HG02610 (cell line): ENCODE measurements around the gene FLCN.
"Not testable (repeated sequence)": the region's sequence is repeated elsewhere in the genome, so short reads cannot be mapped to it uniquely, and the experiment has no call there.

ENCODE experiments used
- ATAC-seq: cut with Tn5 transposase; IDR thresholded peaks from one replicate; pipeline ENCODE4 v1.9.1; 2021; ENCODE audit warnings: mild to moderate bottlenecking, moderate library complexity; ENCODE audit not compliant: unreplicated experiment

FLCN gene

DNA sequence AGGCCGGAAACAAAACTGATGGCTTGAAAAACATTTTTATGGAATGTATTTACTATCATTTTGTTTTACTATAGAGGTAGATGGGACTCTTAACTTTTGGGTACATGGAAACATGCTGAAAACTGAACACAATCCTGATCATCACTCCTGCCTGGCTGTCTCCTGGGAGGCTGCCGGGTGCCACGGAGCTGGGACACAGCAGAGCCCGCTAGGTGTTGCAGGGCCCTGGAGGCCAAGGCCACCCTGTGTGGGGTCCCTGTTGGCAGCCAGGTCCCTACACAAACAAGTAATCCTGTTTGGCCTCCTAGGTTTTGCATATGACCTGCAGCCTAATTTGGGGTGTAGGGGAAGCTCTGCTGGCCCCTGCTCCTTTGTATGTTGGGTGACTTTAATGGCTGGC is 48.4 kb downstream of the FLCN start:
- no peak for ATAC-seq

DNA sequence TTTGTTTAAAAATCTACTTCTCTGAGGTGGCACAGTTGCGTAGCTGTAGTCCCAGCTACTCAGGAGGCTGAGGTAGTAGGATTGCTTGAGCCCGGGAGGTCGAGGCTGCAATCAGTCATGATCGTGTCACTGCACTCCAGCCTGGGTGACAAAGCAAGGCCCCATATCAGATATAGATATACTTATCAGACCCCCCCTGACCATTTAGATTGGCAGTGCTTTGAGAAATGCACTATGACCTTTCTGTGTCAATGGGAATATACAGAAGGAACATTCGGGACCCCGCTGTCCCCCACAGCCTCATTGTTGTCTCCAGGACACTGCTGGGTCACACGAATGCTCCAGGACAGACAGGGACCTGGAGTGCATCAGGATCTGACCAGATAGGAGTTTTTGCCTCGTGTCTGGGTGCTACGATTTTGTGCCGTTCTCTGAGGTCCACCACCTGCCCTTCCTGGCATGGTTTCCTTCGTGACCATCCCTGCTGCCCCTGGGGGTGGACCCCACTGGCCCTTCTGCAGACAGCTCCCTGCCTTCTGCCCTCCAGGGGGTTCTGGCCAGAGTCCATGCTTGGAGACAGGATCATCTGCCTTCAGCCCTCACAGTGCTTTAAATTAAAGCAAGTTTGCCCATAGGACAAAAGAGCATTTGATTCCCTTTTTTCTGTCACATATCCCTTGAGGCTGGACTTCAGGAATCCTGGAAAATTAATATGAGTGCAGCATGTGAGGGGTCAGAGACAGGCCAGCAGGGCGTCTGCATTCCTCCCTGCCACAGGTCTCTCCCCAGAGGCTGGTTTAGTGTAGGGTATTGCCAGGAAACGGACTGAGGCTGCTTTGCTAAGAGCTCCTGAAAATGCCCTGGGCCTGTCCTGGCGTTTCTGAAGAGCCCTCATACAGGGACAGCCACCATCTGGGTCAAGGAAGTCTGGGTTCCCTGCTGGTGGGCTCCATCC is 50.1 kb downstream of the FLCN start:
- no peak for ATAC-seq

DNA sequence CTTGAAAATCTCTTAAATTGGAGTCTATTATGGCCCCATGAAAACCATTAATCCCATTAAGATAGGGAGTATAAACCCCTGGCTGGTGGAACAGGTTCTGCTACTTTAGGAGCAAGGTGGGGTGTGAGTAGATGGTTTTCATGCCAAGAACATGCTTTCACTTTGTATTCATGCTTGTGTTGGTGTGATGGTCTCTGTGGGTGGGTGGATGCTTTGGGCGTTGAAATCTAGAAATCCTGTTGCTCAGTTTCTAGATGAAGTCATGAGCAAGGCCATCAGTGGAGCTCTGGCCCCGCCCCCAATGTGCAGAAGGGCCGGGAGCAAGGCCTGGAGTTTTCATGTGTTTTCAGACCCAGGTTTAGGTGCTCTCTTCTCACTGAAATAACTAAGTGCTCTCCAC is 50.9 kb downstream of the FLCN start:
- ATAC-seq, result no peak

DNA sequence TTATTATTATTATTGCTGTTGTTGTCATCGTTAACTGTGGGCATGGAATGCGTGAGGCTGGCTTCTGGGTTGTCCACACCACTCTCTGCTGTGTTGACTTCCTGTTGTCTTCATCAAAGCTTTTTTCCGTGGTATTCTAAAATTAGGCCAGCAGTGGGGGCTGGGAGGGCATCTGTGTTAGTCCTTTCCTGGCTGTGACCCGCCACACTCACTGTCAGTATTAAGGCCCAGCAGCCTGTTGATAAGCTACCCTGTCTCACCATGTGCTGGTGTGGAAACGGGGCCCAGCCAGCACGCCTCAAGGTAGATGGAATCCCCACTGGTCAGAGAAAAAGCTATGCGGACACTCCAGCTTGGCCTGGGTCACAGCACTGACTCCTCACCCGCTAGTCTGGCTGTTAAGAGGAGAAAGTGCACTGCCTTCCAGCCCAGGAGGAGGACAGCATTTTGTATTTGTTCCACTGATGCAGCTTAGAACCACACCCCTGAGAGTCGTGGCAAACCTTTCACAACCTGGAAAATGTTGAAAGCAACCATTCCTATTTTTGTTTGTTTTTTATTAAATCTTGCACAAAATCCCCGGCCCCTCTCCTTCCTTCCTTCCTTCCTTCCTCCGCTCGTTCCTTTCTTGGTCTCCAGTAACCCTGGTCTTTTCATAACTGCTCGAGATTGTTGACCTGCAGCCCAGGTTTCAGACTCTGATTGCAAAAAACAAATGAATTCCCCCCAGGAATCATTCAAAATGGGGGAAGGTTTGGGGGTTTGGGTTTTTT is 51.8 kb downstream of the FLCN start:
- ATAC-seq, result not testable (repeated sequence)

DNA sequence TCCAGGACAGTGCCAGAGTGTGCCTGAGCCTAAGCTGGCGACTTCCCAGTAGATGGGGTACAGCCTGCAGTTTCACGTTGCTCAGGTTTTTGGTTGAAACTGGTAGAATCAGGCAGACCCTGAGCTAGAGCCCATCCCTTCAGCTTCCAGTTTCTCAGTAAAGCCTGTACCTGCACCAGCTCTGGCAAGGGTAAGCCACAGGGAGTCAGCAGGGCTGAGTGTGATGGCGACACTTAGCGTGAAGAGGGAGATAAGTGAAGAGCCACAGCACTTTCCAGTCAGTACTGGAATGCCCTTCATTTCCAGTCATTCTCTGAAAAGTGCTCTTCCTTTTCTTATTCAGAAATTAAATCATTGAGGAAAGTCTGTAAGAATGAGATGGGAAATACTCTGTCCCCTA is 53.2 kb downstream of the FLCN start:
- no peak for ATAC-seq

DNA sequence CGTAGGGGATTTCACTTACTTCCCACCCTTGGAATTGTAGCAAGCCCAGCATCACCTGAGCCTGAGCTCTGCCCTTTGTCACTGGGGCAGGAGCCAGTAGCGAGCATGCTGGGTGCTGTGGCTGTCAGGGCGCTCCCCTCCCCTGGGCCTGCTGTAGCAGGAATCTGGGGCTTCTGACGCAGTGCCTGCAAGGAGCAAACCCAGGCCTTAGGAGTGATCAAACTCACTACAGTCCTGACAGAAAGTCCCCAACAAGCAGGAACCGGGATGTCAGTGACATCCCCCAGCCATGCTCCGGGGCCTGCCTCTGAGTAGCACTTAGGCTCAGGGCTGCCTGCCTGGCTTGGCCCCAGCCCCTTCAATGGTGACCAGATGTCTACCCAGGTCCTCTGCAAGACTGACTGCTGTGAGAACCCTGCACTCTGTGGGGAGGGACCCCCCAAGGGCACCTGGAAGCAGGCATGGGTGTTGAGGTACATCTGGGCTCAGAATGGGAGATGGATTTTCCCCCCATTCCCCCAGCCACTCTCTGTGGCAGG is 54.3 kb downstream of the FLCN start:
- ATAC-seq, result no peak

DNA sequence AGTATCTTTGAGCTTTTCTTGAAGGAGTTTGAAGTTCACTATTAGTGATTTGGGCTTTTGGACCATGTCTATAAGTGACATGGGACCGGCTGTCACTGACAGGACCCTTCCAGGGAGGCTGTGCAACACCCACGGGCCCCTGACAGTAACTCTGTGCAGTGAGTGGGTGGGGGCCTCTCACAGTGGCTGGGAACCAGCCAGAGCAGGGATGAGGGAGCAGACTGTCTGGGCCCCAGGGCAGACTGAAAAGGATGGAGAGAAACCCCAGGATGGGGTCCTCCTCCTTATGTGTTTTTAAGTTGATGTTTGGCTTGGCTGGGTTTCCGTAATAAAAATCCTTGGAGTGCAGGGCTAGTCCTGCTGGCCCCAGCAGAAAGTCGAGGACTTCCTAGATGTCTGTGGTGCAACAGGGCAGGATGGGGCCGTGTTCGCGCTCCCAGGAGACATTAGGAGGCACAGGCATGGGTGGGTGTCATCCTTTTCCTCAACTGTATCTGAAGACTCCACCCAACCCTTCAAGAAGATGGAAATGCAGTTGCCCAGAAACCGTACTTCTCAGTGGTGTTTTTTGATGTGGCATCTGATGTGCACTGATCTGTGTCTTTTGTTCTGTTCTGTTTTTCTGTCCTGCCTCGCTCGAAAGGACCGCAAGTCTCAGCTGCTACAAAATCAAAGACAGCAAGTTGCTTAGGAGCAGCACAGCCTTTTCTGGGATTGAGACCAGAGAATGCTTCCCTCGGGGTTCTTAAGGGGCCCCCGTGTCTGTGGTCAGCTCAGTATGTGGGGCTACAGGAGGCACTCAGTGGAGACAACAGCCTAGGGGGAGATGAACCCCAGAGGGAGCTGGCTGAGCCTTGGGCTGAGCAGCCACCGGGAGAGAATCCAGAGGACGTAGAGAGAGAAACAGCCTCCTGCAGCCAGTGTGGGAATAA is 55.0 kb downstream of the FLCN start:
- ATAC-seq, result peak; percentile 52

DNA sequence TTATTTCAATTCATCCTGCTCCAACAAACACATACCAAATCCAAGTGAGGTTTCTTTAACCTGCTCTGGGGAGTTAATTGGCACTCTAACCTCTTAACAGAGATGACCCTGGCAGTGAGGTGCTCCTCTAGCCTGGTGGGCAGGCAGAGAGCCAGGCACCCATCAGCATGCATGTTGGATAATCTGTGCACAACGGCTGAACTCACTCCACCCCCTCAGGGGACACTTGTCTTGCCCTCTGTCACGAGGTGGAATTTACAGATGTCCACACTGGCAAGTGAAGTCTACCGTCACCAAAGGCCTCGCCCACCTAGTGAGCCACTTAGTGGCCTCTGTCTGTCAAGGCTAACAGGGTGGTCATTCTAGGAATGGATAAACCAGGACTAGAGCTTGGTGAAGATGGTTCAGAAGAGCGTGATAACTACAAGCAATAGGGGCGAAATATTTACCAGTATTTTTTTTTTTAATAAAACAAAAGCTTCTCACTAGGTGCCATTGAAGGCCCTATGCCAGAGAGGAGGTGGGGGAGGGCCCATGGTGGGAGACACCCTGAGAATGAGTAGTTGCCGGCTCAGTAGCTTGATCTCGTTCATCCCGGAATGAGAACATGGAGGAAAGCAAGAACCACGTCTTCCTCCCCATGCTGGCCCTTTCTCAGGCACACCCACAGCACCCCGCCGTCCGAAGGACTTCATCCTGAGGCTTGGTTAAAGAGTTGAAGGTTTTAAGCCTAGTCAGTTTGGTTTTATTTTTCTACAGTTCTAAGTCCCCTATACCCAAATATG is 56.0 kb downstream of the FLCN start:
- ATAC-seq, result no peak

DNA sequence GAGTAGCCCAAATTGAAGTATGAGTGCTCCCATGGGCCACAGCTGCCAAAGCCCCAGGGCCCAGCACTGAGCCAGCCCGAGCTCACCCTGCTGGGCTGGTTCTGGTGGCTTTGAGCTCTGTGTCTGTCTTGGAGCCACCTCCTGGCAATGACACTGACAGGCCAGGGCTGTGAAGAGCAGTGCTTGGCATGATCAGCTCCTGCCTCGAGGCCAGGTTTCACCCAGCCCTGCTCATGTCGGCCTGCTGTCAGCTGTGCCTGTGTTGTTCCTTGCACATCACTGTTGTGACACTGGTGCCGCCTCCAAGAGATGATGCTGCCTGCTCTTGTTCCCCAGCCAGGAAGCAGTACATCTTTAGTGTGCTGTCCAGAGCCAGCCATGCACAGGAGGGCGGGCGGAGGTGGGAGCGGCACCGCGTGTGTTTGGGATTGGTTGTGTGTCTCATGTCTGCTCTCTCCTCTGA is 56.8 kb downstream of the FLCN start:
- no peak for ATAC-seq

DNA sequence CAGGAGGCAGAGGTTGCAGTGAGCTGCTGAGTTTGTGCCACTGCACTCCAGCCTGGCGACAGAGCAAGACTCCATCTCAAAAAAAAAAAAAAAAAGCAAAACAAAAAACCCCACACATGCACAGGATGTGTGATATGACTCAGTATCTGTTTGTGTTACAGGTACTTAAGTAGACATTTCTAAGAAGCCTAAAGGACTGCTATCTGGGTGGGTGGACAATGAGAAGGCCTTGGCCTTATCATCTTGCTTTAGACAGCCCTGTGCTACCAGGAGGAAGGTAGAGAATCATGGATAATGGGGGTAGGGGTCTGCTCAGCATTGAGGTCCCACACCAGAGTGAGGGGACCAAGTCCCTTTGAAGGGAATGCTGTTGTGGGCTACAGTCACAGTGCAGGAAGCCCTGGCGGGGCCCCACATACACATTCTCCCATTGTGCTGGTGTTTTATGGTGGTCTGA is 57.6 kb downstream of the FLCN start:
- ATAC-seq, result peak; percentile 58

DNA sequence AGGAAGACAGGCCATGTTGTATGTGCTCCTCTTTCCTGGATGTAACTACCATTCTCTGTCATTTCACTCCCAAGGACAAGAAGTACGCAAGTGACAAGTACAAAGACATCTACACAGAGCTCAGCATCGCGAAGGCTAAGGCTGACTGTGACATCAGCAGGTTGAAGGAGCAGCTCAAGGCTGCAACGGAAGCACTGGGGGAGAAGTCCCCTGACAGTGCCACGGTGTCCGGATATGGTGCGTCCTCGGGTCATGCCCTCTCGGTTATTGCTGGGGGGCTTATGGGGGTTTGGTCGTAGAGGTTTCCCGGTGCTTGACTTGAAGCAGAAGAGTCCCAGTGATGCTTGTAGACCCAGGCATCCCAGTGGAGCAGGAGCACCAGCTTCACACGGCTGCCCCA is 59.8 kb downstream of the FLCN start:
- no peak for ATAC-seq

DNA sequence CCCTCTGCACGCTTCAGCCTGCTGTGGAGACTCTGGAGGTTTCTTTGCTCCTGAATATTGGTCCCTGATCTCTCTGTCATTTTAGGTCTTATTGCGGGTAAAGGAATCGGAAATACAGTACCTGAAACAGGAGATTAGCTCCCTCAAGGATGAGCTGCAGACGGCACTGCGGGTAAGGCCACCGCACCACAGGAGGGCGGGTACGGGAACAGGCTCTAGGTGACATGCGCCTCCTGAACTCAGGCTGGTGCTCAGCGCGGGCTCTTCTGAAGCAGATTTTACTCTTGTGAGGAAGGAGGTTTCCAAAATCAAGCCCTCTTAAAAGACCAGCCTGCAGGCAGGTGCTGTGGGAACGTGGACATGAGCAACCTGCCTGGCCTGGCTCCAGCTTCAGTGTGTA is 60.6 kb downstream of the FLCN start:
- no peak for ATAC-seq

DNA sequence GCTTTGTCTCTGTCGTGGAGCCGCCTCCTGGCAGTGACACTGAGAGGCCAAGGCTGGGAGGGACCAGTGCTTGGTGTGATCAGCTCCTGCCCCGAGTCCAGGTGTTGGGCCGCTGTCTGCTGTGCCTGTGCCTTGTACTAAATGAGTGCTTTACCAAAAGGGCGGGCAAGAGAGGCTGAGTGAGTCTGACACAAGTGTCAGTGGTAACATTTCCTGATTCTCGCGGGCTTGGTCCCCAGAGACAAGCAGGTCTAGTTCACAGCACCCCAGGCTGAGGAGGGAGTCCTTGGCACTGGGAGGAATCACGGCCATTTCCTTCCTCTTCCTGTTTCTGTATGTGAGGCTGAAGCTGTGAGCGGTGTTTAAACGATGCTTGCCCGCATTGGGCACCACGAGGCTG is 61.1 kb downstream of the FLCN start:
- no peak for ATAC-seq

DNA sequence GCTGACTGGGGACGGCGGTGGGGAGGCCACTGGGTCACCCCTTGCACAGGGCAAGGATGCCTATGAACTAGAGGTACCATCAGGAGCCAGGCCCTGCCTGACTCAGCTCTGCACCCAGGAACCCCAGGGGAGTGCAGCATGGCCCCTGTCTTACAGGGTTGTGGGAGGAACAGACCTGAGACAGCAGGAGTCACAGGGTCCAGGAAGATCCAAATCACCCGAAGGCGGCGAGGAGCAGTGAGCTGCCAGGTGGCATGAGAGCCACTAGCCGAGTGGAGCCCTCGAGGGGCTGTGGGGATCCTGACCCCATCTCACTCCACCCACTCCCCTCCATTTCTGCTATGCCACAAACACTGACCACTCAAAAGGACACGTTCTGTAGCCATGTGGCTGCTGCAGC is 61.6 kb downstream of the FLCN start:
- ATAC-seq, result no peak

DNA sequence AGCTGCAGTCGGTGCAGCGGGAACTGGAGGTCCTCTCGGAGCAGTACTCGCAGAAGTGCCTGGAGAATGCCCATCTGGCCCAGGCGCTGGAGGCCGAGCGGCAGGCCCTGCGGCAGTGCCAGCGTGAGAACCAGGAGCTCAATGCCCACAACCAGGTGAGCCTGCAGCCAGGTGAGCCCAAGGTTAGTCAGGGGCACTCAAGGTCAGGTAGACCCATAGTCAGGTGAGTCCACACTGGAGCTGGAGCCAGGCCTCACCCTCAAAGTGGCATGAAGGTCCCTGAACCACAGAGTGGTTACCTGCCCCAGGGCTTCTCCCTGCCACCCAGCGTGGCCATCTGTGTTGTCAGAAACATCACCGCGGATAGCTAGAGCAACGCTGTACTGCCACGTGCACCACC is 63.0 kb downstream of the FLCN start:
- no peak for ATAC-seq

DNA sequence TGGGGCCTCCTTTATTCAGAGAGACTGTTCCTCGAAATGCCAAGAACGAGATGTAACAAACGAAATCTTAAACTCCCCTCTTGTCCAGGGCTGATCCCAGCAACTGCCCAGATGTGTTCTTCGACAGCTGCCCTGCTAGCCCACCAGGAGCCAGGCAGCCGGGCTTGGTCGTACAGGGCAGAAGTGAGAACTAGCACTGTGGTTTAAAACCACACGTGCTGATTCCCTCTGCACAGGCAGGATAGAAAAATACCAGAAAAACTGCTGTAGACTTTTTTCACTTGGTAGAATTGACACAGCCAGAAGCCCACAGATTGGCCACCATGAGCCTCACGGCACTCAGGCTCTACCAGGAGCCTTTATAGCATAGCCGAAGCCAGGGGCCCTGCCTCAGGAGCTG is 64.0 kb downstream of the FLCN start:
- ATAC-seq, result no peak

DNA sequence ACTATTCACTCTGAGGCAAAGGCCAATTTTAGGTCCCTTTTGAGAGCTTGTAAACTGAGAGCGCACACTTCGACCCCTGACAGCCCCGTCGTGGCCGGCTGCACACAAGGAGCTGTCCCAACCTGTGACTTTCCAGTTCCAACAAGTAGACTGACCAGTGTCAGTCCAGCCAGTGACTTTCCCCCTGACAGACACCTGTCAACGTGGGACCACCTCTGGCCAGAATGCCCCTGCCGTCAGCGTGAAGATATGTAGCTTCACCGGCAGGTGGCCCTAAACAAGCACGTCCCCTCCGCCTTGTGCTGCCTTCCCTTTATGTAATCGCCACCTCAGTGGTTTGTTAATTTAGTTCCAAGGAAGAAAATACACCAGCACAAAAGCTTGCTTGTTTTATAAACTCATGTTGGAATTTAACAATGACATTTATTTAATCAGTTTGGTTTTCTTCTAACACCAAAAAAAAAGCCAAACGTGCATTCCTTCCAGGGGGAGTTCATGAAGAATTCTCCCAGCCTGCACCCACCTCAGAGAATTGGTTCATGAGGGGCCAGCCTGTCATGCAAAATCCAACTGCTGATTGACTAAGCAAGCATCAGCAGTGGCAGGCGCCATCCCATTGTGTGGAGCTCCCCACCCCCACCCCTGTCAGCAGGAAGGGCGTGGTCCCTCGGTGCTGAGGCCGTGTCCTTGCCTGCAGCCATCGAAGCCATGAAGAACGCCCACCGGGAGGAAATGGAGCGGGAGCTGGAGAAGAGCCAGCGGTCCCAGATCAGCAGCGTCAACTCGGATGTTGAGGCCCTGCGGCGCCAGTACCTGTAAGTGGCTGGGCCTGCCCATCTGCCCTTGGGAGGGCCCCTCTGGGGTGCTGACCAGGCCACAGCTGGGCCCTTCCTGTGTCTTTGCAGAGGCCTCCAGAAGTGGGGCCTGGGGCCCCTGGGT is 64.7 kb downstream of the FLCN start:
- ATAC-seq, result no peak

DNA sequence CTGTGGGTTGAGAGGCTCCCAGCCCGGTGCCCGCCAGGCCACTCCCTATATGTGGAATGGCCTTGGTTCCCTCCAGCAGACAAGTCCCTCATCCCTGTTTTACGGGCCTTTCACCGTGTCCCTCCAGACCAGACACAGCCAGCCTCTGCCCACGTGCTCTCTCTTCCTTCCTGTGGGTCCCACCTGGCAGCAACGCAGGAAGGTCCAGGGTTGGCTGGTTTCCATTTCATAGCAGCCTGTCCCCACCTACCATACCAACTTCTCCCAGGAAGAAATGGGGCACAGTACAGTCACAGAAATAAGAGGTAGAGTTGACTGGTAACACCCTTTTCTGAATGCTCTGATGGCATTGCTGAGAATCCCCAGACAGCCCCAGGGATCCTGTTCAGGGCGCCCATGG is 65.8 kb downstream of the FLCN start:
- ATAC-seq, result no peak
